CD4-positive, alpha-beta memory T cell (primary cell): ENCODE measurements around the gene RFX5. TPM values are rescaled to one million over a fixed set of nuclear protein-coding genes. Genes with fewer than 3 reads are reported as not detected.

Source experiments
- CTCF ChIA-PET: fragments of 350-600 bp; sonication (Branson Sonifier 250); formaldehyde crosslinking; loops from one replicate; lab custom pipeline; 2021; ENCODE audit warnings: inconsistent platforms; ENCODE audit not compliant: partially characterized antibody; lab: Charles Lee
- POLR2A ChIA-PET: fragments of 350-600 bp; sonication (Branson Sonifier 250); formaldehyde crosslinking; loops from one replicate; lab custom pipeline; 2021; ENCODE audit not compliant: partially characterized antibody; lab: Charles Lee
- DNase-seq, 5 donors: peaks; one replicate each; pipeline versions ENCODE4 v3.0.0 to v3.0.0-alpha.2; 2020 to 2022; ENCODE audit warnings: mixed read lengths in 1 of 5
- H3K27ac ChIP-seq: one replicate; pipeline ENCODE4 v1.7.0; 2013; ENCODE audit warnings: low read depth, low read length
- H3K27me3 ChIP-seq: 2 replicates; pipeline ENCODE4 v1.7.0; 2013; ENCODE audit warnings: mild to moderate bottlenecking, low read length, moderate library complexity; ENCODE audit not compliant: insufficient read depth
- H3K36me3 ChIP-seq: 2 replicates; pipeline ENCODE4 v1.7.0; 2013; ENCODE audit warnings: mild to moderate bottlenecking, low read length, moderate library complexity; ENCODE audit not compliant: insufficient read depth
- H3K4me1 ChIP-seq: 2 replicates; pipeline ENCODE4 v1.7.0; 2013; ENCODE audit warnings: mild to moderate bottlenecking, low read length, moderate library complexity; ENCODE audit not compliant: insufficient read depth
- H3K4me3 ChIP-seq, 2 donors: one replicate each; pipeline ENCODE4 v1.7.0; 2013; ENCODE audit warnings: low read length in 2 of 2, mild to moderate bottlenecking in 1 of 2
- H3K9me3 ChIP-seq, 2 donors: one replicate each; pipeline ENCODE4 v1.7.0; 2013; ENCODE audit warnings: low read length in 2 of 2, control low read depth in 1 of 2; ENCODE audit not compliant: control insufficient read depth in 1 of 2
- H3K27ac Mint-ChIP-seq, 7 donors: one replicate each; pipeline ENCODE4 v1.8.0; 2020 to 2021; ENCODE audit warnings: mixed read lengths in 7 of 7, mild to moderate bottlenecking in 6 of 7, inconsistent platforms in 3 of 7, moderate library complexity in 3 of 7
- H3K27me3 Mint-ChIP-seq, 2 donors: one replicate each; pipeline ENCODE4 v1.8.0; 2020 to 2021; ENCODE audit warnings: mixed read lengths in 2 of 2
- H3K36me3 Mint-ChIP-seq, 2 donors: one replicate each; pipeline ENCODE4 v1.8.0; 2020 to 2021; ENCODE audit warnings: mixed read lengths in 2 of 2, inconsistent platforms in 1 of 2, mild to moderate bottlenecking in 1 of 2
- H3K4me1 Mint-ChIP-seq, 4 donors: one replicate each; pipeline ENCODE4 v1.8.0; 2020 to 2021; ENCODE audit warnings: mixed read lengths in 4 of 4, mild to moderate bottlenecking in 1 of 4
- H3K4me3 Mint-ChIP-seq, 8 donors: one replicate each; pipeline ENCODE4 v1.8.0; 2020 to 2021; ENCODE audit warnings: mixed read lengths in 8 of 8, mild to moderate bottlenecking in 7 of 8, moderate library complexity in 6 of 8, inconsistent platforms in 3 of 8
- H3K9me3 Mint-ChIP-seq, 8 donors: one replicate each; pipeline ENCODE4 v1.8.0; 2020 to 2021; ENCODE audit warnings: mixed read lengths in 8 of 8, mild to moderate bottlenecking in 5 of 8, inconsistent platforms in 3 of 8, moderate library complexity in 1 of 8
- intact Hi-C: fragments of 100-400 bp; cut with micrococcal nuclease; formaldehyde crosslinking; loops from one replicate; pipeline ENCODE4 v1.15.1; 2023
- polyA plus RNA-seq, 2 donors: library from polyadenylated mRNA; unstranded; fragments of 300-500 nt; fragmentation: Illumina TruSeq; gene quantifications; one replicate each; pipeline ENCODE4 v1.2.3, GENCODE V29; 2021
- total RNA-seq, 2 experiments: library from RNA; stranded (reverse); gene quantifications; one replicate each; pipeline ENCODE4 v1.2.3, GENCODE V29; 2021

Gene RFX5
- total and polyA plus RNA-seq, 4 experiments from 2014 or later, result 32.1 to 64.3 (median 44.9) TPM

DNA sequence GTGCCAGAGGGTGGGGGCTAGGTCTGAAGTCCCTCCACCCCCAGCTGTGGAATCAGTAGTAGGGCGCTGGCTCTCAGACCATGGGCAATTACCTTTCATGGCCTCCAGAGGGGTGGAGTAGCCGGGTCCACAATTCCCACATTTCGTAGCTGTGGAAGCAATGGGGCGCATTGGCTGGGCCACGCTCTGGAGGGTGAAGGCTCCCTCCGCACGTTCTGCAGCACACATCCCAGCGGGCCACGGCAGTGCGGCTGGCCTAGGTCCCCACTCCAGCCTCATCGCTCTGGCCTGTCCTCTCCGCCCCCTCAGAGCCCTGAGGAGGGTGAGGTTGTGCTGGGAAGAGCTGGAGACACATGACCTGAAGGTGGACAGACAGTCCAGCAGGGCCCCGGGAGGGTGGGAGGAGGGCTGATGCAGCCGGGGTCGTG is 22.6 kb upstream of the RFX5 start:
- Histone ChIP-seq H3K4me1 (no peaks in the 10 kb centered on the region), H3K4me3 (no peak overlapping the region), H3K36me3 (no peaks in the 10 kb centered on the region), H3K9me3 (no peaks in the 10 kb centered on the region), H3K27me3 (no peaks in the 10 kb centered on the region), H3K27ac (no peak overlapping the region)
- ChIA-PET POLR2A (no interaction called here), CTCF (no interaction called here)
- no peaks in the 10 kb centered on the region for H3K4me1 Mint-ChIP-seq
- DNase-seq, result no peak
- H3K27me3 Mint-ChIP-seq, result peaks cover 0 to 2% of the 10 kb centered on the region in 2 donors
- no peak overlapping the region for H3K27ac Mint-ChIP-seq
- no peaks in the 10 kb centered on the region for H3K9me3 Mint-ChIP-seq
- H3K36me3 Mint-ChIP-seq, result no peaks in the 10 kb centered on the region
- intact Hi-C loops, result no loop called here
- H3K4me3 Mint-ChIP-seq, result no peak overlapping the region

DNA sequence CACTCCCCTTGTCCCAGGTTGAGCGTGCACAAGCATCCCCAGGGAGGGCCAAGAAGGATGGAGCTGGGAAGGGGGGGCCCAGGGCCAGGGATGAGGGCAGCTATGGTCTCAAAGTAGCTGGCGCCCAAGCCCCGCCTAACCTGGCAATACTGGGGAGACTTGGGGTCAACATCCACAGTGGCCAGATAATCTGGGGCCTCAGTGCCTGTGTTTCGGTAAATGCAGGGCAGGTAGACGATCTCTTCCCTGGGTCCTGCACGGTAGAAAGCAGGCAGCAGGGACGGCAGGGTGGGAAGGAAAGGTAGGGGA is 22.2 kb upstream of the RFX5 start:
- Mint-ChIP-seq H3K27me3 (peaks cover 0 to 2% of the 10 kb centered on the region in 2 donors), H3K4me1 (no peaks in the 10 kb centered on the region), H3K27ac (no peak overlapping the region), H3K36me3 (no peaks in the 10 kb centered on the region), H3K4me3 (no peak overlapping the region), H3K9me3 (no peaks in the 10 kb centered on the region)
- Histone ChIP-seq H3K27ac (no peak overlapping the region), H3K9me3 (no peaks in the 10 kb centered on the region), H3K4me1 (no peaks in the 10 kb centered on the region), H3K36me3 (no peaks in the 10 kb centered on the region), H3K27me3 (no peaks in the 10 kb centered on the region), H3K4me3 (no peak overlapping the region)
- DNase-seq, result no peak
- intact Hi-C loops, result no loop called here
- POLR2A ChIA-PET, result no interaction called here
- CTCF ChIA-PET, result no interaction called here

DNA sequence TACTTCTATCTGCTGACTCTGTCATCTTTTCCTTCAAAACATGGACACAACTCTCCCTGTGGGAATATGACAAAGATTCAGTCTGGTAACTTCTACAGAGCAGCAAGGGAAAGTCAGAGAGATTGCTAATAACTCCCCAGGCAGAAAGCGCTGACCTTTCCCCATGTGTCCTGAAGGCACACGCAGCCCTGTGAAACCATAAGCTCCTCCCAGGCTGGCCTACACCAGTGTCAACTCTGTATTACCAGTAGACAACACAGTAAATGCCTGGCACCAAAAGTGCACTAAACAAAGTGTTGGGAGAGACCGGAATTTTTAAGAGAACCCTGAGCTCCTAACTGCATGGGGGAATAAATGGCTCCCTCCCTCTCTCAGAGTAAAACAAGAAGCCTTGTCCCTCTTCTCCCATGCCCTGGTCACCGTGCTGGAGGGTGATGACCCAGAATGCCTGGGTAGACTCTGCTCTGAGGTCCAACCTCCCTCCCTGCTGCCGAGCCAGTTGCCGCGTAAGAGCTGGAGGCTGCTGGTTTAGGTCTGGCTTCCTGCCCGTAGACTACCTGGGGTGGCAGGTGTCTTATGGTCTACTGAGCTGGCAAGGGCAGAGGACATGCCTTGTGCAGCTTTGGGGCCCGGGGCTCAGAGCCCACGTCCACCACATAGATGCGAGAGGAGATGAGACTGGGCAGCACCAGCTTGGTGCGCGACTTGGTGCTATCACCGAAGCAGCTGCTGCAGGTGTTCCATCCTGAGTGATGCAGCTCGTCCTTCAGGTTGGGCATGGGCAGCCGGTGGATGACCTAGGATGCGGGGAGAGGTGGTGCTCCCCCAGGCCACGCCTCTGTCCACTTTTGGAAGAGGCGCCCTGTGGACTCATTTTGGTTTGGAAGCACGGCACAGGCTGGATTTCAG is 21.6 kb upstream of the RFX5 start:
- H3K27me3 ChIP-seq, result no peaks in the 10 kb centered on the region
- H3K9me3 ChIP-seq, result no peaks in the 10 kb centered on the region
- H3K36me3 ChIP-seq, result no peaks in the 10 kb centered on the region
- no peak overlapping the region for H3K4me3 ChIP-seq
- Mint-ChIP-seq H3K4me3 (no peak overlapping the region), H3K9me3 (no peaks in the 10 kb centered on the region), H3K27ac (no peak overlapping the region), H3K27me3 (peaks cover 0 to 2% of the 10 kb centered on the region in 2 donors), H3K4me1 (no peaks in the 10 kb centered on the region), H3K36me3 (no peaks in the 10 kb centered on the region)
- DNase-seq, result no peak
- ChIA-PET CTCF (no interaction called here), POLR2A (no interaction called here)
- H3K4me1 ChIP-seq, result no peaks in the 10 kb centered on the region
- H3K27ac ChIP-seq, result no peak overlapping the region
- intact Hi-C loops, result no loop called here

DNA sequence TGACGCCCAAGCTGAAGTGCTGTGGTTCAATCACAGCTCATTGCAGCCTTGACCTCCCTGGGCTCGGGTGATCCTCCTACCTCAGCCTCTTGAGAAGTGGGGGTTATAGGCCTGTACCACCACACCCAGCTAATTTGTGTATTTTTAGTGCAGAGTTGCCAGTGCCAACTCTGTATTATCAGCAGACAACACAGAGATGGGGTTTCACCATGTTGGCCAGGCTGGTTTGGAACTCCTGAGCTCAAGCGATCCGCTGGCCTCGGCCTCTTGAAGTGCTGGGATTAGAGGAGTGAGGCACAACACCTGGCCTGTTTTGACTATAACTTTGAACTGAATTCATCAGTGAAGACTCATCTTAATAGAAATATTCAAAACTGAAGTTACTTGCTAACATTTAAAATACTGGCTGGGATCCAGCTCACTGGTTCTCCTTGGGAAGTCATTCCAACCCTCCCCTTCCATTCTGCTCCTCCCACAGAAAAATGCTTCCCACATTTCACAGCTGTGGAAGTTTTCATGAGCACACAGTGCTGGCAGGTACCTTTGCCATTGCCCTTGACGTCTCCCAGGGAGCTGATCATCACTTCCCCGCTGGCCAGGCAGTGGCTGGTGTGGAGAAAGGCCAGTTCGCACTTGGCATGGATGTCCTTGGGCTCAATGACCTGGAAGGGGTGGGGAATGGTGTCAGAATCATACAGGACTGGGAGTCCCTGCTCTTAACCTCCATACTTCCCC is 20.8 kb upstream of the RFX5 start:
- Histone ChIP-seq H3K27ac (no peak overlapping the region), H3K4me3 (no peak overlapping the region), H3K36me3 (no peaks in the 10 kb centered on the region), H3K4me1 (no peaks in the 10 kb centered on the region), H3K27me3 (no peaks in the 10 kb centered on the region), H3K9me3 (no peaks in the 10 kb centered on the region)
- H3K27ac Mint-ChIP-seq, result no peak overlapping the region
- H3K4me1 Mint-ChIP-seq, result no peaks in the 10 kb centered on the region
- H3K4me3 Mint-ChIP-seq, result no peak overlapping the region
- peaks cover 0 to 4% (median 0%) of the 10 kb centered on the region in 8 donors for H3K9me3 Mint-ChIP-seq
- DNase-seq, result no peak
- intact Hi-C loops, result no loop called here
- H3K36me3 Mint-ChIP-seq, result no peaks in the 10 kb centered on the region
- ChIA-PET CTCF (interaction anchor here (1.2 kb wide), 1 partner anchor 15 kb away, joined by 4 read pairs; no protein-coding TSS in a partner anchor), POLR2A (no interaction called here)
- peaks cover 0 to 2% of the 10 kb centered on the region in 2 donors for H3K27me3 Mint-ChIP-seq

DNA sequence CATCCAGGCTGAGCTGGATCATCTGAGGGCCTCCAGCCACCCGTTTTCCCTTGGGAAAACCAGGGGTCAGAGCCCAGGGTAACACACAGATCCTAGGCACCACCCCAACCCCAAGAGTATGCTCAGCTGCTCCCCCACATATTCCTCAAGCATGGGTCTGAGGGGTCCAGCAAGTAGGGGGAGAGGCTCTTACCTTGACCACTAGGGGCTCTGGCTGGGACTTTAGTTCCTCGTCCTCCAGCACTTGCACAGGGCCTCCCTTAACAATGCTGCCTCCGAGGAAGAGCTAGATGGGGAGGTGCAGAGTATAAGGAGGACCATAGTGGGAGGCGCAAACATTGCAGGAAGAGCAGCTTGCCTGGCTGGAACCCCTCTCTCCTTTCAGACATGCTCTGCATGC is 17.9 kb upstream of the RFX5 start:
- no peak for DNase-seq
- H3K9me3 ChIP-seq, result no peaks in the 10 kb centered on the region
- no peak overlapping the region for H3K27ac Mint-ChIP-seq
- H3K4me1 ChIP-seq, result no peaks in the 10 kb centered on the region
- H3K27me3 Mint-ChIP-seq, result peaks cover 0 to 2% of the 10 kb centered on the region in 2 donors
- H3K4me1 Mint-ChIP-seq, result no peaks in the 10 kb centered on the region
- intact Hi-C loops, result no loop called here
- CTCF ChIA-PET, result interaction anchor here (0.7 to 0.9 kb wide), 2 partner anchors 24 to 26 kb away, joined by 3 to 4 read pairs; no protein-coding TSS in a partner anchor
- H3K27ac ChIP-seq, result no peak overlapping the region
- H3K4me3 Mint-ChIP-seq, result no peak overlapping the region
- H3K27me3 ChIP-seq, result no peaks in the 10 kb centered on the region
- H3K36me3 Mint-ChIP-seq, result peaks cover 0 to 3% of the 10 kb centered on the region in 2 donors
- no peak overlapping the region for H3K4me3 ChIP-seq
- POLR2A ChIA-PET, result no interaction called here
- no peaks in the 10 kb centered on the region for H3K36me3 ChIP-seq
- H3K9me3 Mint-ChIP-seq, result peaks cover 0 to 9% (median 1%) of the 10 kb centered on the region in 8 donors

DNA sequence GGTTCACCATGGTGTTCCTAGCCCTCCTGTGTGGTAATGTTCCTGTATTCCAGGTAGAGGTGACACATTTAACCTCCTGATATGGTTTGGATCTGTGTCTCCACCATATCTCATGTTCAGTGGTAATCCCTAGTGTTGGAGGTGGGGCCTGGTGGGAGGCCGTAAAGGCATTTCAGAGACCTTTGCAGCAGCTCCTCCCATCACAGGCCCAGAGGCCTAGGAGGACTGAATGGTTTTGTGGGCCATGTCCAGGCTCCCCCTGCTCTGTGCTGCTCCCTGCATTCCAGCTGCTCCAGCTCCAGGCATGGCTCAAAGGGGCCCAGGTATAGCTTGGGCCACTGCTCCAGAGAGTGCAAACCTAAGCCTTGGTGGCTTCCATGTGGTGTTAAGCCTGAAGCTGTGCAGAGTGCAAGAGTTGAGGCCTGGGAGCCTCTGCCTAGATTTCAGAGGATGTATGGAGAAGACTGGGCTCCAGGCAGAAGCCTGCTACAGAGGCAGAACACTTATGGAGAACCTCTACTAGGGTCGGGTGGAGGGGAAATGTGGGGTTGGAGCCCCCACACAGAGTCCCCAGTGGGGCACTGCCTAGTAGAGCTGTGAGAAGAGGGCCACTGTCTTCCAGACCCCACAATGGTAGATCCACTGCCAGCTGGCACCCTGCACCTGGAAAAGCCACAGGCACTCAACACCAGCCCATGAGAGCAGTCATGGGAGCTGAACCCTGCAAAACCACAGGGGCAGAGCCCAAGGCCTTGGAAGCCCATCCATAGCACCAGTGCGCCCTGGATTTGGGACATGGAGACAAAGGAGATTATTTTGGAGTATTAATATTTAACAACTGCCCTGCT is 15.5 kb upstream of the RFX5 start:
- Histone ChIP-seq H3K4me1 (no peaks in the 10 kb centered on the region), H3K36me3 (no peaks in the 10 kb centered on the region), H3K27me3 (no peaks in the 10 kb centered on the region), H3K27ac (no peak overlapping the region), H3K4me3 (no peak overlapping the region), H3K9me3 (no peaks in the 10 kb centered on the region)
- intact Hi-C loops, result no loop called here
- CTCF ChIA-PET, result no interaction called here
- Mint-ChIP-seq H3K36me3 (peaks cover 0 to 3% of the 10 kb centered on the region in 2 donors), H3K9me3 (peaks cover 0 to 9% (median 1%) of the 10 kb centered on the region in 8 donors), H3K4me3 (no peak overlapping the region), H3K27ac (no peak overlapping the region), H3K27me3 (peaks cover 0 to 2% of the 10 kb centered on the region in 2 donors), H3K4me1 (no peaks in the 10 kb centered on the region)
- POLR2A ChIA-PET, result no interaction called here
- no peak for DNase-seq

DNA sequence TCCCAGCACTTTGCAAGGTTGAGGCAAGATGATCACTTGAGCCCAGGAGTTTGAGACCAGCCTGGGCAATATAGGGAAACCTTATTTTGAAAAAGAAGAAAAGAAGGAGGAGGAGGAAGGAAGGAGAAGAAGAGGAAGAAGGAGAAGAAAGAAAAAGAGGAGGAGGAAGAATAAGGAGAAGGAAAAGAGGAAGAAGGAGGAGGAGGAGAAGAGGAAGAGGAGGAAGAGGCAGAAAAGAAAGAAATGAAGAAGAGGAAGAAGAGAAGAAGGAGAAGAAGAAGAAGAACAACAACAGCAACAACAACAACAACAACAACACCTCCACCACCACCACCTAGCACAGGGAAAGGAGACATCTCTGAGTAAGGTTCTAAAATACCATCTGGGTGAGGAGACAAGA is 14.8 kb upstream of the RFX5 start:
- H3K27me3 Mint-ChIP-seq, result no peaks in the 10 kb centered on the region

More for the DNA sequence above, 14.8 kb upstream of the RFX5 start:
- H3K4me1 Mint-ChIP-seq, result no peaks in the 10 kb centered on the region
- peaks cover 0 to 3% of the 10 kb centered on the region in 2 donors for H3K36me3 Mint-ChIP-seq
- no peak for DNase-seq
- intact Hi-C loops, result no loop called here
- H3K27ac Mint-ChIP-seq, result no peak overlapping the region
- ChIA-PET POLR2A (interaction anchor here (0.6 kb wide), 1 partner anchor 165 kb away, joined by 3 read pairs; no protein-coding TSS in a partner anchor), CTCF (no interaction called here)
- H3K4me3 ChIP-seq, result no peak overlapping the region
- H3K36me3 ChIP-seq, result no peaks in the 10 kb centered on the region
- no peaks in the 10 kb centered on the region for H3K9me3 ChIP-seq
- H3K4me1 ChIP-seq, result no peaks in the 10 kb centered on the region
- no peak overlapping the region for H3K27ac ChIP-seq
- no peaks in the 10 kb centered on the region for H3K27me3 ChIP-seq
- no peak overlapping the region for H3K4me3 Mint-ChIP-seq
- peaks cover 0 to 9% (median 1%) of the 10 kb centered on the region in 8 donors for H3K9me3 Mint-ChIP-seq
